H1 (cell line): Measurements from ENCODE around the gene CAPNS1. TPM values are rescaled to one million over a fixed set of nuclear protein-coding genes. Genes with fewer than 3 reads are reported as not detected.

Source experiments
- polyA plus RNA-seq, 7 experiments: library from polyadenylated mRNA; depleted of rRNA in 3 of 7; stranded (reverse) in 5 of 7; unstranded in 2 of 7; fragments of >200 nt in 5 of 7; fragments of 200-250 nt in 2 of 7; gene quantifications; 1 replicate in 5 of 7; 2 replicates in 1 of 7; 4 replicates in 1 of 7; pipeline versions ENCODE4 v1.2.1 to v1.2.3, GENCODE V29; 2011 to 2013; ENCODE audit warnings: missing spikeins in 2 of 7, mixed read lengths in 2 of 7
- total RNA-seq: library from RNA; stranded (reverse); fragmentation: NEBNext Ultra II Directional; extraction: Animal tissue kit (Norgen Biotek cat#: 25700); gene quantifications from 2 replicates; pipeline ENCODE4 v1.2.1, GENCODE V29; 2021
- TF ChIP-seq, protein P1 (sequence below): fragments of 300-600 bp; sonication (generic); IDR thresholded peaks from 2 replicates; pipeline ENCODE4 v1.7.1; 2012; ENCODE audit warnings: low read length, moderate library complexity, mild to moderate bottlenecking, inconsistent platforms; ENCODE audit not compliant: insufficient replicate concordance

The CAPNS1 gene
- total and polyA plus RNA-seq, 2 of the 8 experiments (the other 6 are each of a cell fraction or from before 2014, with no cell fraction given), result 382 to 438 TPM

DNA sequence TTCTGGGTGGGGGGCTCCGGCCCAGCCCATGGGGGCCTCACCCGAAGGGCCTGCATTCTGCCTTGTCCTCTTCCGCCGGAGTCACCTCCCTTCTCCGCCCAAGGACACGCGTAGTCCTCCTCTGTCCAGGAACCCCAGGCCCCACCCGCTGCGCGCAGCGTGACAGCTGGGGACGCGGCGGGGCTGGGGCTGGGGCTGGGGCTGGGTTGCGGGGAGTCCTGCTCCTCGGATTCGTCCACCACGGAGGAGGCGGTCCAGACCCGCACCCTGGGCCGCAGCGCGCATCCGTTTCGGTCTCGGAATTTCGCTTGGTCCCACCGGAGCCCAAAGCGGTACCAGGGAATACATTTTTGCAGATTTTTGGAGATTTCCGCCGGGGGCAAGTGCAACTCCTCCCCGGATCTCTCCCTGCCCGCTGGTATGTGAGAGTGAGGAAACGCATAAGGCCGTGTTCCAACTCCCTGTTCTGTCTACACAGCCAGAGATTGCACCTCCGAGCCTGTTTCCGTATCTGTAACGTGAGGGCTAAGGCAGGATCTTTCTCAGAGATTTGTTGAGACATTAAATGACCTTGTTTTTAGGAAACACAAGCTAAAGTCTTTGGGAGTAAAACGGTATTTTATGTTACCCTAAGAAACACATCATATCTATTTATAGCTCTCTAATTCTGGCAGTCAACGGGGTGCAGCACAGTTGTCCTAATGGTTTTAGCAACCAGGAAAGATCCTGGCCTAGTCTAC lies 12.7 kb downstream of the CAPNS1 start, which contains the start of gene COX7A1 (continued):
- TF ChIP-seq, protein P1, sequence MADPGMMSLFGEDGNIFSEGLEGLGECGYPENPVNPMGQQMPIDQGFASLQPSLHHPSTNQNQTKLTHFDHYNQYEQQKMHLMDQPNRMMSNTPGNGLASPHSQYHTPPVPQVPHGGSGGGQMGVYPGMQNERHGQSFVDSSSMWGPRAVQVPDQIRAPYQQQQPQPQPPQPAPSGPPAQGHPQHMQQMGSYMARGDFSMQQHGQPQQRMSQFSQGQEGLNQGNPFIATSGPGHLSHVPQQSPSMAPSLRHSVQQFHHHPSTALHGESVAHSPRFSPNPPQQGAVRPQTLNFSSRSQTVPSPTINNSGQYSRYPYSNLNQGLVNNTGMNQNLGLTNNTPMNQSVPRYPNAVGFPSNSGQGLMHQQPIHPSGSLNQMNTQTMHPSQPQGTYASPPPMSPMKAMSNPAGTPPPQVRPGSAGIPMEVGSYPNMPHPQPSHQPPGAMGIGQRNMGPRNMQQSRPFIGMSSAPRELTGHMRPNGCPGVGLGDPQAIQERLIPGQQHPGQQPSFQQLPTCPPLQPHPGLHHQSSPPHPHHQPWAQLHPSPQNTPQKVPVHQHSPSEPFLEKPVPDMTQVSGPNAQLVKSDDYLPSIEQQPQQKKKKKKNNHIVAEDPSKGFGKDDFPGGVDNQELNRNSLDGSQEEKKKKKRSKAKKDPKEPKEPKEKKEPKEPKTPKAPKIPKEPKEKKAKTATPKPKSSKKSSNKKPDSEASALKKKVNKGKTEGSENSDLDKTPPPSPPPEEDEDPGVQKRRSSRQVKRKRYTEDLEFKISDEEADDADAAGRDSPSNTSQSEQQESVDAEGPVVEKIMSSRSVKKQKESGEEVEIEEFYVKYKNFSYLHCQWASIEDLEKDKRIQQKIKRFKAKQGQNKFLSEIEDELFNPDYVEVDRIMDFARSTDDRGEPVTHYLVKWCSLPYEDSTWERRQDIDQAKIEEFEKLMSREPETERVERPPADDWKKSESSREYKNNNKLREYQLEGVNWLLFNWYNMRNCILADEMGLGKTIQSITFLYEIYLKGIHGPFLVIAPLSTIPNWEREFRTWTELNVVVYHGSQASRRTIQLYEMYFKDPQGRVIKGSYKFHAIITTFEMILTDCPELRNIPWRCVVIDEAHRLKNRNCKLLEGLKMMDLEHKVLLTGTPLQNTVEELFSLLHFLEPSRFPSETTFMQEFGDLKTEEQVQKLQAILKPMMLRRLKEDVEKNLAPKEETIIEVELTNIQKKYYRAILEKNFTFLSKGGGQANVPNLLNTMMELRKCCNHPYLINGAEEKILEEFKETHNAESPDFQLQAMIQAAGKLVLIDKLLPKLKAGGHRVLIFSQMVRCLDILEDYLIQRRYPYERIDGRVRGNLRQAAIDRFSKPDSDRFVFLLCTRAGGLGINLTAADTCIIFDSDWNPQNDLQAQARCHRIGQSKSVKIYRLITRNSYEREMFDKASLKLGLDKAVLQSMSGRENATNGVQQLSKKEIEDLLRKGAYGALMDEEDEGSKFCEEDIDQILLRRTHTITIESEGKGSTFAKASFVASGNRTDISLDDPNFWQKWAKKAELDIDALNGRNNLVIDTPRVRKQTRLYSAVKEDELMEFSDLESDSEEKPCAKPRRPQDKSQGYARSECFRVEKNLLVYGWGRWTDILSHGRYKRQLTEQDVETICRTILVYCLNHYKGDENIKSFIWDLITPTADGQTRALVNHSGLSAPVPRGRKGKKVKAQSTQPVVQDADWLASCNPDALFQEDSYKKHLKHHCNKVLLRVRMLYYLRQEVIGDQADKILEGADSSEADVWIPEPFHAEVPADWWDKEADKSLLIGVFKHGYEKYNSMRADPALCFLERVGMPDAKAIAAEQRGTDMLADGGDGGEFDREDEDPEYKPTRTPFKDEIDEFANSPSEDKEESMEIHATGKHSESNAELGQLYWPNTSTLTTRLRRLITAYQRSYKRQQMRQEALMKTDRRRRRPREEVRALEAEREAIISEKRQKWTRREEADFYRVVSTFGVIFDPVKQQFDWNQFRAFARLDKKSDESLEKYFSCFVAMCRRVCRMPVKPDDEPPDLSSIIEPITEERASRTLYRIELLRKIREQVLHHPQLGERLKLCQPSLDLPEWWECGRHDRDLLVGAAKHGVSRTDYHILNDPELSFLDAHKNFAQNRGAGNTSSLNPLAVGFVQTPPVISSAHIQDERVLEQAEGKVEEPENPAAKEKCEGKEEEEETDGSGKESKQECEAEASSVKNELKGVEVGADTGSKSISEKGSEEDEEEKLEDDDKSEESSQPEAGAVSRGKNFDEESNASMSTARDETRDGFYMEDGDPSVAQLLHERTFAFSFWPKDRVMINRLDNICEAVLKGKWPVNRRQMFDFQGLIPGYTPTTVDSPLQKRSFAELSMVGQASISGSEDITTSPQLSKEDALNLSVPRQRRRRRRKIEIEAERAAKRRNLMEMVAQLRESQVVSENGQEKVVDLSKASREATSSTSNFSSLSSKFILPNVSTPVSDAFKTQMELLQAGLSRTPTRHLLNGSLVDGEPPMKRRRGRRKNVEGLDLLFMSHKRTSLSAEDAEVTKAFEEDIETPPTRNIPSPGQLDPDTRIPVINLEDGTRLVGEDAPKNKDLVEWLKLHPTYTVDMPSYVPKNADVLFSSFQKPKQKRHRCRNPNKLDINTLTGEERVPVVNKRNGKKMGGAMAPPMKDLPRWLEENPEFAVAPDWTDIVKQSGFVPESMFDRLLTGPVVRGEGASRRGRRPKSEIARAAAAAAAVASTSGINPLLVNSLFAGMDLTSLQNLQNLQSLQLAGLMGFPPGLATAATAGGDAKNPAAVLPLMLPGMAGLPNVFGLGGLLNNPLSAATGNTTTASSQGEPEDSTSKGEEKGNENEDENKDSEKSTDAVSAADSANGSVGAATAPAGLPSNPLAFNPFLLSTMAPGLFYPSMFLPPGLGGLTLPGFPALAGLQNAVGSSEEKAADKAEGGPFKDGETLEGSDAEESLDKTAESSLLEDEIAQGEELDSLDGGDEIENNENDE, result no peak
